HEK293T (cell line): ENCODE results near the gene PLCD4.

ENCODE experiments used
- ELF4 ChIP-seq: fragments of 450-650 bp; IDR thresholded peaks from 2 replicates; pipeline ENCODE4 v1.6.1; 2017; ENCODE audit warnings: antibody characterized with exemption
- FOXA1 ChIP-seq: fragments of 450-650 bp; IDR thresholded peaks from 2 replicates; pipeline ENCODE4 v1.6.1; 2016; ENCODE audit warnings: mild to moderate bottlenecking

- TF ChIP-seq FOXA1, result no peak
- no peak for TF ChIP-seq ELF4
Observed at GRCh38 chr2:218655751-218656150, 48.1 kb downstream of the PLCD4 start.
